ENCODE results near the gene WASF2.
"Not testable (repeated sequence)": the region's sequence is repeated elsewhere in the genome, so short reads cannot be mapped to it uniquely, and the experiment has no call there.

The WASF2 gene

GRCh38 chr1:27521861-27522431, 32.0 kb upstream of the WASF2 start:
- DNase-seq = no peak

GRCh38 chr1:27521336-27521831, 31.4 kb upstream of the WASF2 start:
- peak; percentile 65 for DNase-seq

- DNase-seq = no peak
Observed at GRCh38 chr1:27520651-27521050, 30.7 kb upstream of the WASF2 start.

DNA sequence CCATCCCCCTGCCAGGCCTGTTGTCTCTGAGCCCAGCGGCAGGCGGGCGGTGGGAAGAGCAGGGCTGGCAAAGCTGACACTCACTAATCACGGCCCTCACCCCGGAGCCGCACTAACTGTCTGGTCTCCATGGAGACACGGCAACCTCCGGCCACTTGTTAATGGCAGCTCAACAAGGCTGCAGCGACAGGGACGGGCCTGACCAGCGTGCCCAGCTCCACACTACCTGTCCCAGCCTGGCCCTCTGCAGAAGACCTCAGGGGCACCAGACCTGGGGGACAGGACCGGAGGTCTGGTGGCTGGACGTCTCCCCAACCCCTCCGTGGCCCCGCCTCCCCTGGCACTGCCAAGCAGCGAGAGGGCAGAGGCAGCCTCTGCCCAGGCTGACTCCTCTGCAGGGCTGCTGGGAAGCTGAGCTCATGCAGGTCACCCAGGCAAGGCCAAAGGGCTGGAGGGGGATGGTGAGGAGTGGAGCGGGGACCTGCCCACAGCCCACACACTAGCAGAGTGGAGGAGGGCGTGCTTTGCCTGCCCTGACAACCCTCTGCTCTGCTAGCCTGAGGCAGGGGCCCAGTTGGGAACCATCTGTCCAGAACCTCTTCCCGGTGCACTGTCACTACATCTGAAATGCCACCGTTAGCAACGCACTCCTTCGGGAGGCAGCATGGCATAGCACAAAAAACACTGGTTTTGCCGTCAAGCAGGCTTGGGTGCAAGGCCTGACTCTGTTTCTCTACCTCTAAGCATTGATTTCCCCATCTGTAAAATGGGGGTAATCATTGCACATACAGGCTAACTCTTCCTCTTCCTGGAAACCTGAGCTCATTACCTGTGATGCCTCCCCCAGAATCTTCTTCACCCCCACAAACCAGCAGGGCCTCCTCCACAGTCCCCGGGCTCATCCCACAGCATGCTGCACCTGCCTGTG, 29.6 kb upstream of the WASF2 start:
- DNase-seq = no peak

DNA sequence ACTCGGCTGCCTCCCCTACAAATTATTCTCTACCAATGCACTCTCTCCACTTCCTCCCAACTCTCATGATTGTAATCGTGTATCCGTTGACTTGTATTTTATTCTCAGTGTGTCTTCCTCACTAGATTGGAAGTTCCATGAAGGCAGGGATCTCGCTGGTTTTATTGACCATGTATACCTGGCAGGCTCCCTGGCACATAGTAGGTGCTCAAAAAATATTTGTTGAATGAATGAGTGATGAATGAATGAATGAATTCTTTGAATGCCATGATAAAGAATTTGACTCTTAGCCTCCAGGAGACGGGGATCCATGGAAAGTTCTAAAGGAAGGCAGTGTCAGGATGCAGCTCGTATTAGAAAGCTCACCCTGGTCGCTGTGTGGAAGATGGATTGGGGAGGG, 28.8 kb upstream of the WASF2 start:
- DNase-seq = no peak

- DNase-seq = no peak
Observed at GRCh38 chr1:27517907-27518718, 28.1 kb upstream of the WASF2 start.

GRCh38 chr1:27517301-27517700, 27.3 kb upstream of the WASF2 start:
- no peak for DNase-seq

GRCh38 chr1:27515626-27516025, 25.7 kb upstream of the WASF2 start:
- no peak for DNase-seq

DNA sequence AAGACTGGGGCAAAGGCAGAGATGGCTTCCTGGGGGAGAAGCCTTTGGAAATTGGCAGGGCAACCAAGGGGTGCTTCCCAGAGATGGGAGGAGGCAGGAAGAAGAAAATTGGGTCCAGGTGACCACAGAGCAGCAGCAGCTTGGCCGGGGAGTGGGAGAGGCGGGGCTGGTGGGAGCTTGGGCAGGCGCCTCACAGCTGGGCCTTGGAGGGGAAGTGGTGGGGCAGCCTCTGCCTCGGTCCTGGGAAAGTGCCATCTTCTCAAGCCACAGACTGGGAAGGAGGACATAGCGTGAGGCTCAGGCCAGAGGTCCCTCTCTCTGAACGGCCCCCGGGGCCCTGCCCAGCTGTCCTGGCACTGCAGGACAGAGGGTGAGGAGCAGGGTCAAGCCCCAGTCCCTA, 24.0 kb upstream of the WASF2 start:
- DNase-seq = no peak

- no peak for DNase-seq
Observed at GRCh38 chr1:27513528-27513927, 23.6 kb upstream of the WASF2 start.

DNA sequence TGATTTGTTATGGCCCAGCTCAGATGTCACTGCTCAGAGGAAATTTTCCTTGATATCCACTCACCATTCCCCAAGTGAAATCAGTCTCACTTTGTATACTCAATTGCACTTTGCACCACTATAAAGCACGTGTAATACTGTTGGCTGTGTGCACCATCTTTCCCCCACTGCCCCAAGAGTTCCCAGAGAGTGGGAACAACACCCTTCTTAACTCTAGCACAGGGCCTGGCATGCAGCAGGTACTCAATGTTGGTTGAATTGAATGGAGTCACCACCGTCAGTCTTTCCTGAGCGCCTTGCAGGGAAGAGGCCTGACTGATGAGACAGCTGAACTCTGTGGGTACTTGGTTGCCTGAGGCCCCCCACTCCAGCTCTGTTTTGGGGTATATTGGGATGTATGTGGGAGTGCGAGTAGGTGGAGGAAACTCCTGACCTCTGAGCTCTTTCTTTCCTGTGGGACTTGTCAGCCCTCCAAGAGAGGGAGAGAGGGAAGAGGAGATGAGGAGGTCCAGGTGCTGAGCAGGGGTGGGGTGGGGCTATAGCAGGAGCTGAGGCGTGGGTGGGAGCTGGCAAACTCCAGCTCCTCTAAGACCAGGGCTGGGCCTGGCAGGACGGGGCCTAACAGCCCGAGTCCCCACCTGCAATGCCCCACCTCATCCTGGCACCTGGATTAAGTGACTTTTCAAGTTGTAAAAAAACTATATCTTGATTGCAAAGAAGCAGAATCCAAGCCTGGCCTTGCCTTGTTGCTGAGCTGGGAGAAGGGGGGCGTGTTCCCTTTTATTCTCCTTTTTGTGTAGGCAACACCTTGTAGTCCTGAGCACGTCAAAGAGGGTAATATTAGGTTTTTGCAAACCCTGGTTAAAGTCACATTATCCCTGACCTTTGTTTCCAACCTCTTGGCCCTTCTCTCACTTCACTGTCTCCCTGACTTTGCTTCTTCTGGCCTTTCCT, 19.4 kb upstream of the WASF2 start:
- no peak for DNase-seq

GRCh38 chr1:27507960-27508665, 18.1 kb upstream of the WASF2 start:
- DNase-seq = no peak

- DNase-seq = no peak
Observed at GRCh38 chr1:27506703-27507102, 16.7 kb upstream of the WASF2 start.

GRCh38 chr1:27505420-27505680, 15.4 kb upstream of the WASF2 start:
- no peak for DNase-seq

- no peak for DNase-seq
Observed at GRCh38 chr1:27504588-27505419, 14.8 kb upstream of the WASF2 start.

GRCh38 chr1:27503844-27504587, 14.0 kb upstream of the WASF2 start:
- DNase-seq = no peak

GRCh38 chr1:27503033-27503432, 13.1 kb upstream of the WASF2 start:
- DNase-seq = no peak

- not testable (repeated sequence) for DNase-seq
Observed at GRCh38 chr1:27501159-27501558, 11.2 kb upstream of the WASF2 start.

DNA sequence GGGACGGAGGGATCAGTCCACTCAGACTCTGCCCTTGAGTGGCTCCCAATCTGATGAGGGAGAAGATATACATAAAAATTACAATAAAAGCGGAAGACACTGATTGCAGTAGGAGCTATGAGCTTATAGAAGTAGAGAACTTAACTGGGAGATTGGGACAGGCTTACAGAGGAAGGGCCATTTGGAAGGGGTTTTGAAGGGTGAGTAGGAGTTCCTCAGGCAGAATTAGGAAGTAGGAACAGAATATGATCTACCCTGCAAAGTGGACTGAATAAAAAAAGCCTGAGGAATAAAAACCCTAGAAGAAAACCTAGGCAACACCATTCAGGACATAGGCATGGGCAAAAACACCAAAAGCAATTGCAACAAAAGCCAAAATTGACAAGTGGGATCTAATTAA, 9.2 kb upstream of the WASF2 start:
- DNase-seq = no peak

GRCh38 chr1:27496604-27497155, 6.7 kb upstream of the WASF2 start:
- DNase-seq = no peak
